GM18520 (cell line): ENCODE measurements around the gene ANKRD62.
"Not testable (repeated sequence)": the region's sequence is repeated elsewhere in the genome, so short reads cannot be mapped to it uniquely, and the experiment has no call there.

Experiments used
- ATAC-seq: cut with Tn5 transposase; IDR thresholded peaks from one replicate; pipeline ENCODE4 v1.9.1; 2021; ENCODE audit not compliant: unreplicated experiment

Gene ANKRD62

GRCh38 chr18:12065397-12065796 is 28.2 kb upstream of the ANKRD62 start:
- no peak for ATAC-seq

GRCh38 chr18:12066910-12067511 is 26.6 kb upstream of the ANKRD62 start:
- ATAC-seq, result no peak

- ATAC-seq, result no peak
Measured at GRCh38 chr18:12067671-12068070, 26.0 kb upstream of the ANKRD62 start.

GRCh38 chr18:12068316-12068949 is 25.2 kb upstream of the ANKRD62 start:
- not testable (repeated sequence) for ATAC-seq

- no peak for ATAC-seq
Measured at GRCh38 chr18:12068950-12069320, 24.7 kb upstream of the ANKRD62 start.

GRCh38 chr18:12071066-12071465 is 22.6 kb upstream of the ANKRD62 start:
- ATAC-seq, result not testable (repeated sequence)

- no peak for ATAC-seq
Measured at GRCh38 chr18:12072996-12073395, 20.6 kb upstream of the ANKRD62 start.

GRCh38 chr18:12074736-12075135 is 18.9 kb upstream of the ANKRD62 start:
- no peak for ATAC-seq

GRCh38 chr18:12076424-12077140 is 17.1 kb upstream of the ANKRD62 start:
- ATAC-seq, result no peak

- not testable (repeated sequence) for ATAC-seq
Measured at GRCh38 chr18:12077994-12078393, 15.6 kb upstream of the ANKRD62 start.

GRCh38 chr18:12079491-12080237 is 14.0 kb upstream of the ANKRD62 start:
- ATAC-seq, result no peak

GRCh38 chr18:12085136-12085535 is 8.5 kb upstream of the ANKRD62 start:
- ATAC-seq, result no peak

- no peak for ATAC-seq
Measured at GRCh38 chr18:12085786-12086185, 7.9 kb upstream of the ANKRD62 start.

- no peak for ATAC-seq
Measured at GRCh38 chr18:12086249-12086648, 7.4 kb upstream of the ANKRD62 start.

- no peak for ATAC-seq
Measured at GRCh38 chr18:12086677-12087470, 6.8 kb upstream of the ANKRD62 start.

- ATAC-seq, result no peak
Measured at GRCh38 chr18:12087471-12088025, 6.1 kb upstream of the ANKRD62 start.

GRCh38 chr18:12088096-12088495 is 5.5 kb upstream of the ANKRD62 start:
- ATAC-seq, result no peak

GRCh38 chr18:12088731-12089375 is 4.8 kb upstream of the ANKRD62 start:
- ATAC-seq, result no peak

- ATAC-seq, result no peak
Measured at GRCh38 chr18:12091538-12092141, 2.0 kb upstream of the ANKRD62 start.
